ENCODE results near the gene NUP88.

The NUP88 gene

DNA sequence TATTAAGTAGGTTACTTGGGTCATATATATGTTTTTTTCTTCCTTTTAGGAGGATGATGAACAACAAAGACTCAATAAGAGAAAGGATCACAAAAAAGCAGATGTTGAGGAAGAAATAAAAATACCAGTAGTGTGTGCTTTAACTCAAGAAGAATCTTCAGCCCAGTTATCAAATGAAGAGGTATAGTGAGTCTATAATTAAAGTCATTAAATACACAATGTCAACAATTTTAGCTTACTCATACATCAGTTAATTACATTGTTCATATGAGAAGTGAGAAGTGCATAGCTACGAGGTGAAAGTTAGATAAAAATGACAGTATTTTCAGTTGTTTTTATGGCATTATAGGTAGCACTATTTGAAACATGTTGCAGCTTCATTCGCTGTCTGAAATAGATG, 65.2 kb downstream of the NUP88 start:
- DNase-seq = no peak

DNA sequence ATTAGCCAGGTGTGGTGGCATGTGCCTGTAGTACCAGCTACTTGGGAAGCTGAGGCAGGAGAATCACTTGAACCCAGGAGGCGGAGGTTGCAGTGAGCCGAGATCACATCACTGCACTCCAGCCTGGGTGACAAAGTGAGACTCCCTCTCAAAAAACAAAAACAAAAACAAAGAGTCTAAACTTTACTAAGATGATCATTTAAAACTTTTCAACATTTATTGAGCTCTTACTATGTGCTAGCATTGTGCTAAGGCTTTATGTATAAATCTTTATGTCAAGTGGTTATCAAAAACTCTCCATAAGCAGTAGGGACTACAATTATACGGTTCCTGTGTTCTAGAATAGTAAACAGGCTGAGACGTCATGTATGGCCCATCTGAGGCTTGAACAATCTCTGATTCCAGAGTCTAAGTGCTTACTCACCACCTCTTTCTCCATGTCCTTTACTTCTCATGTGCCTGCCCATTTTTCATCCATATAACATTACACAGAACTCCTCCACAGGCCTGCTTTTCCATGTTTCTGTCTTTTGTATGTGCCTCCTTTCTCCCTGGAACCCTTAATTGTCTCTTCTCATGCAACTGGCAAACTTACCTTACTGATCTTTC, 66.7 kb downstream of the NUP88 start:
- no peak for DNase-seq

DNA sequence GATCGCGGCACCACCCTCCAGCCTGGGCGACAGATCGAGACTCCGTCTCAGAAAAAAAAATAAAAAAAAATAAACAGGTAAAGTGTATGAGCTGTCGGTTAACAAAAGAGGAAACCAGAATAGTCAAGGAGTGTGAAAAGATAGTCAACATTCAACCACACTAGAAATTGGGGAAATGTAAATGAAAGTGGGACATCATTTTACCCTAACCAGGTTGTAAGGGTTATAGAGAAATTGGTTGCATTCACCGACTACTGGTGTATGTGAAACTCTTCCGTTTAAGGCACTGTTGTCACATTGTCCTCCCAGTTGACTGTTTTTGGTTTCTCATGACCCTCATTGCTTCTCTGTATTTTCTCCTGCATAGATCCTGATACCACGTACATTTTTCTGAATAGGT, 74.5 kb downstream of the NUP88 start:
- no peak for DNase-seq
